HG03521 (cell line): ENCODE measurements around the gene RNASEH2A.
"Not testable (repeated sequence)": the region's sequence is repeated elsewhere in the genome, so short reads cannot be mapped to it uniquely, and the experiment has no call there.

Source experiments
- ATAC-seq: cut with Tn5 transposase; IDR thresholded peaks from one replicate; pipeline ENCODE4 v1.9.1; 2021; ENCODE audit warnings: mild to moderate bottlenecking, moderate library complexity; ENCODE audit not compliant: unreplicated experiment

RNASEH2A gene

GRCh38 chr19:12793290-12794195, 12.8 kb upstream of the RNASEH2A start:
- ATAC-seq: peak; percentile 32

- no peak for ATAC-seq
These were observed 12.0 kb upstream of the RNASEH2A start for GRCh38 chr19:12794196-12794941.

GRCh38 chr19:12794971-12795381, 11.4 kb upstream of the RNASEH2A start:
- no peak for ATAC-seq

- ATAC-seq: no peak
These were observed 10.0 kb upstream of the RNASEH2A start for GRCh38 chr19:12796146-12797071.

- no peak for ATAC-seq
These were observed 9.2 kb upstream of the RNASEH2A start for GRCh38 chr19:12797141-12797587.

GRCh38 chr19:12797607-12798006, 8.8 kb upstream of the RNASEH2A start:
- ATAC-seq: not testable (repeated sequence)

- ATAC-seq: no peak
These were observed 6.5 kb upstream of the RNASEH2A start for GRCh38 chr19:12799742-12800465.

- no peak for ATAC-seq
These were observed 6.0 kb upstream of the RNASEH2A start for GRCh38 chr19:12800466-12800770.

- no peak for ATAC-seq
These were observed 5.4 kb upstream of the RNASEH2A start for GRCh38 chr19:12800923-12801465.

- ATAC-seq: no peak
These were observed 4.7 kb upstream of the RNASEH2A start, which contains the start of the genes PRDX2 and THSD8 for GRCh38 chr19:12801466-12802266. TSS of gene PRDX2 (minus strand) at chr19:12801800. CDS start at chr19:12801261, 539 bp downstream. TSS of gene THSD8 (plus strand) at chr19:12802069. CDS start at chr19:12802072, 3 bp downstream.

GRCh38 chr19:12802267-12803106, 3.9 kb upstream of the RNASEH2A start:
- ATAC-seq: no peak

GRCh38 chr19:12804051-12804450, 2.3 kb upstream of the RNASEH2A start:
- ATAC-seq: no peak

GRCh38 chr19:12815088-12815487, 8.7 kb downstream of the RNASEH2A start:
- ATAC-seq: no peak

GRCh38 chr19:12817188-12817587, 10.8 kb downstream of the RNASEH2A start:
- ATAC-seq: not testable (repeated sequence)

GRCh38 chr19:12817810-12818209, 11.4 kb downstream of the RNASEH2A start:
- not testable (repeated sequence) for ATAC-seq

GRCh38 chr19:12821761-12822160, 15.4 kb downstream of the RNASEH2A start:
- ATAC-seq: no peak

- no peak for ATAC-seq
These were observed 19.1 kb downstream of the RNASEH2A start for GRCh38 chr19:12825254-12826131.
